H1 (cell line): ENCODE data around the gene CADM2. TPM values are rescaled to one million over a fixed set of nuclear protein-coding genes. Genes with fewer than 3 reads are reported as not detected.

ENCODE experiments used
- CTCF ChIA-PET: fragments of 300-600 bp; sonication (Branson Sonifier 250); formaldehyde crosslinking; loops from one replicate; lab custom pipeline; 2021; ENCODE audit not compliant: partially characterized antibody; lab: Charles Lee
- POLR2A ChIA-PET: fragments of 300-600 bp; sonication (Branson Sonifier 250); formaldehyde crosslinking; loops from one replicate; lab custom pipeline; 2021; ENCODE audit warnings: inconsistent platforms; ENCODE audit not compliant: partially characterized antibody; lab: Charles Lee
- DNase-seq, 2 experiments: peaks; one replicate each; pipeline versions ENCODE4 v3.0.0 to v3.0.0-alpha.2; 2010 to 2022; ENCODE audit warnings: low spot score in 2 of 2, low read depth in 1 of 2, mixed read lengths in 1 of 2
- FAIRE-seq: peaks from 2 replicates; lab custom pipeline; 2011; peaks lifted over from hg19 to GRCh38; lab: Jason Lieb, UNC
- H2AFZ ChIP-seq: 2 replicates; pipeline ENCODE4 v1.8.1; 2012; ENCODE audit warnings: low read length, inconsistent platforms
- H2AK5ac ChIP-seq: 2 replicates; pipeline ENCODE4 v1.6.1; 2013; ENCODE audit warnings: low read depth, low read length
- H2BK120ac ChIP-seq: replicated peaks from 2 replicates; pipeline ENCODE3; 2013; ENCODE audit warnings: low read depth, low read length, inconsistent platforms
- H2BK12ac ChIP-seq: 2 replicates; pipeline ENCODE4 v1.6.1; 2013; ENCODE audit warnings: low read depth, low read length
- H2BK15ac ChIP-seq: 2 replicates; pipeline ENCODE4 v1.6.1; 2013; ENCODE audit warnings: low read length
- H2BK20ac ChIP-seq: 2 replicates; pipeline ENCODE4 v1.6.1; 2013; ENCODE audit warnings: low read length
- H2BK5ac ChIP-seq: 2 replicates; pipeline ENCODE4 v1.6.1; 2013; ENCODE audit warnings: low read depth, low read length
- H3K14ac ChIP-seq: 2 replicates; pipeline ENCODE4 v1.6.1; 2013; ENCODE audit warnings: inconsistent platforms; ENCODE audit not compliant: insufficient read length
- H3K18ac ChIP-seq: 2 replicates; pipeline ENCODE4 v1.6.1; 2013; ENCODE audit warnings: low read length; ENCODE audit errors: extremely low read depth
- H3K23ac ChIP-seq: 2 replicates; pipeline ENCODE4 v1.6.1; 2013; ENCODE audit warnings: inconsistent platforms; ENCODE audit not compliant: insufficient read length
- H3K23me2 ChIP-seq: 2 replicates; pipeline ENCODE4 v1.6.1; 2013; ENCODE audit warnings: low read depth, low read length
- H3K27ac ChIP-seq: 2 replicates; pipeline ENCODE4 v1.6.1; 2011; ENCODE audit warnings: low read depth, low read length, inconsistent platforms
- H3K27me3 ChIP-seq, 4 experiments: replicated peaks in 1 of 4; 1 replicate in 1 of 4; 2 replicates in 3 of 4; pipeline versions ENCODE4 v1.6.1 to v1.8.1; 2011 to 2013; ENCODE audit warnings: low read length in 3 of 4, mild to moderate bottlenecking in 3 of 4, inconsistent platforms in 2 of 4, mixed read lengths in 2 of 4, moderate library complexity in 1 of 4; ENCODE audit not compliant: control insufficient read depth in 3 of 4, insufficient read depth in 3 of 4; ENCODE audit errors: extremely low read depth in 1 of 4
- H3K36me3 ChIP-seq, 4 experiments: 2 replicates each; pipeline versions ENCODE4 v1.6.1 to v1.8.1; 2011 to 2013; ENCODE audit warnings: mild to moderate bottlenecking in 4 of 4, low read length in 3 of 4, moderate library complexity in 2 of 4, control low read depth in 1 of 4, inconsistent platforms in 1 of 4; ENCODE audit not compliant: insufficient read depth in 4 of 4, control insufficient read depth in 2 of 4
- H3K4ac ChIP-seq: replicated peaks from 2 replicates; pipeline ENCODE3; 2013; ENCODE audit warnings: low read length, low read depth, mixed read lengths, inconsistent platforms; ENCODE audit not compliant: insufficient read length
- H3K4me1 ChIP-seq, 4 experiments: replicated peaks in 1 of 4; 1 replicate in 1 of 4; 2 replicates in 3 of 4; pipeline versions ENCODE4 v1.6.1 to v1.8.1; 2011 to 2013; ENCODE audit warnings: low read length in 3 of 4, inconsistent platforms in 2 of 4, mixed read lengths in 1 of 4; ENCODE audit not compliant: insufficient read depth in 4 of 4, control insufficient read depth in 3 of 4
- H3K4me2 ChIP-seq, 2 experiments: 2 replicates each; pipeline versions ENCODE4 v1.6.1 to v1.8.1; 2011 to 2013; ENCODE audit warnings: low read depth in 2 of 2, low read length in 2 of 2, control low read depth in 1 of 2, inconsistent platforms in 1 of 2, mild to moderate bottlenecking in 1 of 2; ENCODE audit not compliant: insufficient read depth in 1 of 2
- H3K4me3 ChIP-seq, 4 experiments: fragments of 200-600, 300-600 bp in 1 of 4; sonication (generic), shearing (Covaris generic), sonication (Bioruptor Twin) in 1 of 4; 2 replicates each; pipeline versions ENCODE4 v1.5.1 to v1.8.1; 2011 to 2016; ENCODE audit warnings: low read length in 4 of 4, low read depth in 3 of 4, control low read depth in 2 of 4, inconsistent platforms in 2 of 4, mild to moderate bottlenecking in 2 of 4, mixed read lengths in 1 of 4, moderate library complexity in 1 of 4; ENCODE audit not compliant: insufficient read depth in 2 of 4; ENCODE audit errors: extremely low read depth in 1 of 4
- H3K56ac ChIP-seq: replicated peaks from 2 replicates; pipeline ENCODE3; 2013; ENCODE audit warnings: low read depth, mild to moderate bottlenecking, mixed read lengths, low read length, inconsistent platforms; ENCODE audit not compliant: insufficient read length
- H3K79me1 ChIP-seq: 2 replicates; pipeline ENCODE4 v1.6.1; 2013; ENCODE audit warnings: low read depth, low read length, control low read depth
- H3K79me2 ChIP-seq, 2 experiments: 2 replicates each; pipeline versions ENCODE4 v1.6.1 to v1.8.1; 2012 to 2013; ENCODE audit warnings: low read length in 2 of 2, mild to moderate bottlenecking in 2 of 2, inconsistent platforms in 1 of 2; ENCODE audit not compliant: insufficient read depth in 2 of 2, control insufficient read depth in 1 of 2
- H3K9ac ChIP-seq, 4 experiments: replicated peaks in 1 of 4; 1 replicate in 1 of 4; 2 replicates in 3 of 4; pipeline versions ENCODE4 v1.6.1 to v1.8.1; 2011 to 2013; ENCODE audit warnings: low read depth in 3 of 4, low read length in 3 of 4, control low read depth in 2 of 4, mild to moderate bottlenecking in 2 of 4, moderate library complexity in 2 of 4, inconsistent platforms in 1 of 4; ENCODE audit errors: extremely low read depth in 1 of 4
- H3K9me3 ChIP-seq, 2 experiments: 2 replicates each; pipeline versions ENCODE4 v1.6.1 to v1.8.1; 2012 to 2013; ENCODE audit warnings: mild to moderate bottlenecking in 2 of 2, moderate library complexity in 2 of 2, control low read depth in 1 of 2, inconsistent platforms in 1 of 2, low read depth in 1 of 2, low read length in 1 of 2, mixed read lengths in 1 of 2; ENCODE audit not compliant: insufficient read depth in 2 of 2
- H4K20me1 ChIP-seq, 2 experiments: replicated peaks in 1 of 2; 2 replicates each; pipeline versions ENCODE3 to v1.8.1; 2011 to 2013; ENCODE audit warnings: inconsistent platforms in 2 of 2, low read length in 2 of 2, mild to moderate bottlenecking in 1 of 2; ENCODE audit not compliant: insufficient read depth in 2 of 2, control insufficient read depth in 1 of 2
- H4K5ac ChIP-seq: 2 replicates; pipeline ENCODE4 v1.6.1; 2013; ENCODE audit warnings: low read length, low read depth, mixed read lengths, inconsistent platforms; ENCODE audit not compliant: insufficient read length
- H4K8ac ChIP-seq: 2 replicates; pipeline ENCODE4 v1.8.0; 2013; ENCODE audit warnings: mild to moderate bottlenecking, moderate library complexity, low read length, inconsistent platforms; ENCODE audit not compliant: insufficient read depth; ENCODE audit errors: extremely low read depth
- H4K91ac ChIP-seq: replicated peaks from 2 replicates; pipeline ENCODE3; 2013; ENCODE audit warnings: low read length, mixed read lengths, inconsistent platforms; ENCODE audit not compliant: insufficient read length
- ATF2 ChIP-seq: IDR thresholded peaks from 2 replicates; pipeline ENCODE4 v1.6.1; 2012; ENCODE audit warnings: low read length, inconsistent platforms
- CTCF ChIP-seq, 3 experiments: IDR thresholded peaks; 1 replicate in 2 of 3; 2 replicates in 1 of 3; pipeline versions ENCODE4 v1.5.1 to v1.6.1; 2011; ENCODE audit warnings: low read length in 3 of 3, mild to moderate bottlenecking in 3 of 3, inconsistent platforms in 2 of 3, low read depth in 1 of 3, moderate library complexity in 1 of 3; ENCODE audit not compliant: insufficient read depth in 1 of 3; ENCODE audit errors: control extremely low read depth in 1 of 3
- EGR1 ChIP-seq: IDR thresholded peaks from 2 replicates; pipeline ENCODE4 v1.6.1; 2011; ENCODE audit warnings: low read depth, low read length, borderline replicate concordance
- HDAC6 ChIP-seq: IDR thresholded peaks from one replicate; pipeline ENCODE4 v1.7.1; 2012; ENCODE audit warnings: low read depth, mild to moderate bottlenecking, inconsistent platforms, low read length, moderate library complexity
- PHF8 ChIP-seq: fragments of 200-600 bp; sonication (generic); conservative IDR thresholded peaks from 2 replicates; pipeline ENCODE4 v1.7.1; 2012; ENCODE audit warnings: low read depth, mild to moderate bottlenecking, inconsistent platforms, low read length, moderate library complexity
- SIN3A ChIP-seq, 2 experiments: IDR thresholded peaks in 1 of 2; conservative IDR thresholded peaks in 1 of 2; 2 replicates each; pipeline ENCODE4 v1.6.1; 2011 to 2012; ENCODE audit warnings: low read length in 2 of 2, improper control_type of control experiment in 1 of 2, low read depth in 1 of 2, mild to moderate bottlenecking in 1 of 2
- SIRT6 ChIP-seq: IDR thresholded peaks from one replicate; pipeline ENCODE4 v1.7.1; 2012; ENCODE audit warnings: low read length, inconsistent platforms
- SP1 ChIP-seq: IDR thresholded peaks from 2 replicates; pipeline ENCODE4 v1.6.1; 2011; ENCODE audit warnings: low read depth, low read length
- SUZ12 ChIP-seq: fragments of 200-600 bp; sonication (generic); IDR thresholded peaks from 2 replicates; pipeline ENCODE4 v1.6.1; 2012; ENCODE audit warnings: mild to moderate bottlenecking, inconsistent platforms, low read length, moderate library complexity, mixed read lengths
- WGBS, 2 experiments: shearing (Covaris generic) in 1 of 2; methylation state at CpG; one replicate each; pipeline versions ENCODE4 v1.1.6 to v1.1.7; 2013 to 2015; ENCODE audit warnings: low lambda C conversion rate in 2 of 2, mixed read lengths in 2 of 2, inconsistent platforms in 1 of 2, low coverage in 1 of 2, missing lambda C conversion rate in 1 of 2; ENCODE audit not compliant: insufficient replicate concordance in 2 of 2, insufficient coverage in 1 of 2, insufficient read length in 1 of 2; ENCODE audit errors: extremely low coverage in 1 of 2, missing lambda C conversion rate in 1 of 2; 5-methylcytosine and 5-hydroxymethylcytosine counted together
- polyA plus RNA-seq, 7 experiments: library from polyadenylated mRNA; depleted of rRNA in 3 of 7; stranded (reverse) in 5 of 7; unstranded in 2 of 7; fragments of >200 nt in 5 of 7; fragments of 200-250 nt in 2 of 7; gene quantifications; 1 replicate in 5 of 7; 2 replicates in 1 of 7; 4 replicates in 1 of 7; pipeline versions ENCODE4 v1.2.1 to v1.2.3, GENCODE V29; 2011 to 2013; ENCODE audit warnings: missing spikeins in 2 of 7, mixed read lengths in 2 of 7
- total RNA-seq: library from RNA; stranded (reverse); fragmentation: NEBNext Ultra II Directional; extraction: Animal tissue kit (Norgen Biotek cat#: 25700); gene quantifications from 2 replicates; pipeline ENCODE4 v1.2.1, GENCODE V29; 2021

CADM2 gene
- total and polyA plus RNA-seq, 2 of the 8 experiments (the other 6 are each of a cell fraction or from before 2014, with no cell fraction given), result 14.9 to 20.9 TPM

- Histone ChIP-seq H3K4ac (no peak overlapping the region), H3K79me2 (0 out of 4 replicates have a peak, but pooled peaks cover 0 to 2% of the 10 kb centered on the region in 2 experiments), H3K4me3 (no peak overlapping the region), H3K9me3 (no peaks in the 10 kb centered on the region), H3K4me1 (peaks cover 0 to 7% (median 2%) of the 10 kb centered on the region in 4 experiments; a peak in 1 of 7 replicates), H3K56ac (no peak overlapping the region), H2BK5ac (no peak overlapping the region), H2BK15ac (no peak overlapping the region), H2AK5ac (no peak overlapping the region), H4K91ac (no peak overlapping the region), H3K23me2 (no peaks in the 10 kb centered on the region), H3K79me1 (no peaks in the 10 kb centered on the region), H3K14ac (no peak overlapping the region), H2AFZ (no peak overlapping the region), H3K27ac (no peak overlapping the region), H4K8ac (no peak overlapping the region), H3K18ac (no peak overlapping the region), H3K4me2 (no peak overlapping the region), H2BK20ac (no peak overlapping the region), H2BK12ac (no peak overlapping the region), H3K9ac (no peak overlapping the region), H2BK120ac (no peak overlapping the region), H3K27me3 (no peaks in the 10 kb centered on the region), H4K20me1 (no peaks in the 10 kb centered on the region), H3K36me3 (no peaks in the 10 kb centered on the region), H3K23ac (no peak overlapping the region), H4K5ac (no peak overlapping the region)
- 91% methylated on average over 2 of the region's 2 CpGs; no CpG with 5 or more reads in 1 of the 2 experiments for WGBS, 2 experiments
- ChIA-PET CTCF (no interaction called here), POLR2A (no interaction called here)
- no peak for DNase-seq
- no peak for FAIRE-seq
- TF ChIP-seq EGR1 (no peak), PHF8 (no peak), ATF2 (no peak), SIRT6 (no peak), SIN3A (conservative IDR thresholded peaks at IDR 0.05 in 1 of 2, IDR thresholded peaks at IDR 0.05 in 1 of 2; ENCODE audit: low read depth in 1 of 2, low read length in 2 of 2) (no peak), HDAC6 (no peak), SUZ12 (no peak), SP1 (no peak), CTCF (IDR thresholded peaks at IDR 0.05; ENCODE audit: control extremely low read depth in 1 of 3, insufficient read depth in 1 of 3, low read depth in 1 of 3, low read length in 3 of 3) (no peak)
These were observed 82.8 kb downstream of the CADM2 start for GRCh38 chr3:85041562-85042055.
